Liver (tissue), 9 donors: ENCODE results near the gene PAQR9. TPM values are rescaled to one million over a fixed set of nuclear protein-coding genes. Genes with fewer than 3 reads are reported as not detected.

Experiments used
- DNase-seq: peaks from one replicate; pipeline ENCODE4 v3.0.0-alpha.2; 2017; ENCODE audit warnings: low spot score
- H3K27ac ChIP-seq, 2 donors: one replicate each; pipeline ENCODE4 v1.7.0; 2013; ENCODE audit warnings: inconsistent platforms in 2 of 2, low read length in 2 of 2, control low read depth in 1 of 2, low read depth in 1 of 2, mild to moderate bottlenecking in 1 of 2
- H3K27me3 ChIP-seq, 4 donors: one replicate each; pipeline versions ENCODE4 v1.6.1 to v1.7.0; 2013; ENCODE audit warnings: low read length in 3 of 4, inconsistent platforms in 1 of 4, mild to moderate bottlenecking in 1 of 4, moderate library complexity in 1 of 4; ENCODE audit not compliant: control insufficient read depth in 4 of 4, insufficient read depth in 4 of 4
- H3K36me3 ChIP-seq, 4 donors: one replicate each; pipeline versions ENCODE4 v1.6.1 to v1.7.0; 2013; ENCODE audit warnings: low read length in 3 of 4, mild to moderate bottlenecking in 3 of 4, low read depth in 1 of 4, moderate library complexity in 1 of 4; ENCODE audit not compliant: control insufficient read depth in 4 of 4, insufficient read depth in 3 of 4
- H3K4me1 ChIP-seq, 4 donors: one replicate each; pipeline versions ENCODE4 v1.6.1 to v1.7.0; 2013; ENCODE audit warnings: low read length in 3 of 4, mild to moderate bottlenecking in 3 of 4, moderate library complexity in 1 of 4; ENCODE audit not compliant: control insufficient read depth in 4 of 4, insufficient read depth in 4 of 4
- H3K4me3 ChIP-seq, 3 donors: one replicate each; pipeline versions ENCODE4 v1.6.1 to v1.7.0; 2013; ENCODE audit warnings: low read length in 3 of 3, control low read depth in 1 of 3, low read depth in 1 of 3, mild to moderate bottlenecking in 1 of 3
- H3K9ac ChIP-seq, 2 donors: one replicate each; pipeline ENCODE4 v1.7.0; 2013; ENCODE audit warnings: low read length in 2 of 2, mild to moderate bottlenecking in 2 of 2, moderate library complexity in 2 of 2, control low read depth in 1 of 2, low read depth in 1 of 2
- H3K9me3 ChIP-seq, 4 donors: one replicate each; pipeline versions ENCODE4 v1.6.1 to v1.7.0; 2013; ENCODE audit warnings: low read length in 3 of 4; ENCODE audit not compliant: control insufficient read depth in 4 of 4
- EGR1 ChIP-seq, 2 donors: IDR thresholded peaks; 2 replicates each; pipeline ENCODE4 v1.6.1; 2016 to 2018; ENCODE audit warnings: antibody characterized with exemption in 2 of 2, low read depth in 2 of 2
- FOXA1 ChIP-seq: IDR thresholded peaks from 2 replicates; pipeline ENCODE4 v1.6.1; 2016; ENCODE audit warnings: antibody characterized with exemption
- FOXA2 ChIP-seq: IDR thresholded peaks from 2 replicates; pipeline ENCODE4 v1.6.1; 2016; ENCODE audit warnings: antibody characterized with exemption
- GABPA ChIP-seq, 2 donors: IDR thresholded peaks in 1 of 2; conservative IDR thresholded peaks in 1 of 2; 2 replicates each; pipeline ENCODE4 v1.6.1; 2016; ENCODE audit warnings: antibody characterized with exemption in 2 of 2, mild to moderate bottlenecking in 1 of 2, moderate library complexity in 1 of 2
- HNF4A ChIP-seq, 2 donors: conservative IDR thresholded peaks; 2 replicates each; pipeline ENCODE4 v1.6.1; 2016; ENCODE audit warnings: antibody characterized with exemption in 2 of 2, mild to moderate bottlenecking in 2 of 2
- HNF4G ChIP-seq: IDR thresholded peaks from 2 replicates; pipeline ENCODE4 v1.6.1; 2016; ENCODE audit warnings: antibody characterized with exemption
- JUND ChIP-seq, 2 donors: IDR thresholded peaks; 2 replicates each; pipeline ENCODE4 v1.6.1; 2016; ENCODE audit warnings: antibody characterized with exemption in 2 of 2
- NR2F2 ChIP-seq: IDR thresholded peaks from 2 replicates; pipeline ENCODE4 v1.6.1; 2016; ENCODE audit warnings: antibody characterized with exemption
- RAD21 ChIP-seq, 2 donors: IDR thresholded peaks; 2 replicates each; pipeline ENCODE4 v1.6.1; 2016; ENCODE audit warnings: antibody characterized with exemption in 2 of 2, mild to moderate bottlenecking in 2 of 2
- RXRA ChIP-seq, 2 donors: IDR thresholded peaks; 2 replicates each; pipeline ENCODE4 v1.6.1; 2017 to 2018; ENCODE audit warnings: antibody characterized with exemption in 2 of 2, mild to moderate bottlenecking in 1 of 2
- SP1 ChIP-seq: IDR thresholded peaks from 2 replicates; pipeline ENCODE4 v1.6.1; 2018; ENCODE audit warnings: antibody characterized with exemption, mild to moderate bottlenecking
- TAF1 ChIP-seq: conservative IDR thresholded peaks from 2 replicates; pipeline ENCODE4 v1.6.1; 2016; ENCODE audit warnings: antibody characterized with exemption, mild to moderate bottlenecking
- YY1 ChIP-seq: IDR thresholded peaks from 2 replicates; pipeline ENCODE4 v1.6.1; 2016; ENCODE audit warnings: antibody characterized with exemption, mild to moderate bottlenecking
- WGBS: extraction: QIAGEN DNeasy Blood & Tissue Kit; methylation state at CpG from one replicate; pipeline ENCODE4 v1.1.7; 2013; 5-methylcytosine and 5-hydroxymethylcytosine counted together
- polyA plus RNA-seq, 2 donors: library from polyadenylated mRNA; stranded (reverse) in 1 of 2; unstranded in 1 of 2; fragments of 200-250 nt in 1 of 2; fragments of >200 nt in 1 of 2; fragmentation: Nextera tagmentation in 1 of 2; extraction: Ambion mirVana in 1 of 2; gene quantifications; one replicate each; pipeline versions ENCODE4 v1.2.1 to v1.2.3, GENCODE V29; 2013 to 2015
- total RNA-seq, 2 donors: library from RNA; depleted of rRNA; stranded (reverse); fragments of >200 nt; gene quantifications; one replicate each; pipeline ENCODE4 v1.2.3, GENCODE V29; 2014
- TF ChIP-seq, protein P1 (sequence below): IDR thresholded peaks from 2 replicates; pipeline ENCODE4 v1.6.1; 2016; ENCODE audit warnings: antibody characterized with exemption
- TF ChIP-seq, protein P2 (sequence below): IDR thresholded peaks from 2 replicates; pipeline ENCODE4 v1.6.1; 2016; ENCODE audit warnings: antibody characterized with exemption
- TF ChIP-seq, protein P3 (sequence below): IDR thresholded peaks from 2 replicates; pipeline ENCODE4 v1.6.1; 2016; ENCODE audit warnings: antibody characterized with exemption, mild to moderate bottlenecking
- TF ChIP-seq, protein P4 (sequence below): IDR thresholded peaks from 2 replicates; pipeline ENCODE4 v1.6.1; 2016; ENCODE audit warnings: antibody characterized with exemption
- TF ChIP-seq, protein P5 (sequence below): fragments of 150-350 bp; IDR thresholded peaks from 2 replicates; pipeline ENCODE4 v1.5.1; 2017; ENCODE audit warnings: improper control_type of control experiment, low read depth, low read length; ENCODE audit not compliant: missing input control
- donor health status: healthy.
- donor health status: healthy.
- donor health status: healthy.
- donor health status: healthy.
- donor health status: healthy.

PAQR9 gene
- total and polyA plus RNA-seq, 4 donors: 3.6 to 24.3 (median 12.6) TPM

DNA sequence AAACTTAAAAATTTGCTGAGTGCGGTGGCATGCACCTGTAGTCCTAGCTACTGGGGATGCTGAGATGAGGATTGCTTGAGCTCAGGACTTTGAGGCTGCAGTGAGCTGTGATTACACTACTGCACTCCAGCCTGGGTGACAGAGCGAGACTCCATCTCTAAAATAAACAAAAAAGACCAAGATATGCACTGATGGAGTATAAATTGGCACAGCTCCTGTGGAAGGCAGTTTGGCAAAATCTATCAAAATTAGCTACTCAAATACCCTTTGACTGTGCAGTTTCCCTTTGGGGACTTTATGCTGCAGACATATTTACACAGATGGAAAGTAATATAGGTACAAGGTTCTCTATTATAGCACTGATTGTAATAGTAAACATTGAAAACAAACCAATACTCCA is 19.8 kb upstream of the PAQR9 start:
- Histone ChIP-seq H3K36me3 (no peaks in the 10 kb centered on the region), H3K4me1 (peaks cover 2 to 28% (median 13%) of the 10 kb centered on the region in 4 donors), H3K27me3 (no peaks in the 10 kb centered on the region), H3K27ac (no peak overlapping the region), H3K9me3 (no peaks in the 10 kb centered on the region), H3K4me3 (no peak overlapping the region), H3K9ac (no peak overlapping the region)
- WGBS: 62% methylated on average over 2 of the region's 2 CpGs
- no peak for TF ChIP-seq JUND (IDR thresholded peaks at IDR 0.05)
- TF ChIP-seq, protein P1, sequence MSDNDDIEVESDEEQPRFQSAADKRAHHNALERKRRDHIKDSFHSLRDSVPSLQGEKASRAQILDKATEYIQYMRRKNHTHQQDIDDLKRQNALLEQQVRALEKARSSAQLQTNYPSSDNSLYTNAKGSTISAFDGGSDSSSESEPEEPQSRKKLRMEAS: no peak
- TF ChIP-seq HNF4A (conservative IDR thresholded peaks at IDR 0.05): no peak
- TF ChIP-seq FOXA2: no peak
- TF ChIP-seq, protein P2, sequence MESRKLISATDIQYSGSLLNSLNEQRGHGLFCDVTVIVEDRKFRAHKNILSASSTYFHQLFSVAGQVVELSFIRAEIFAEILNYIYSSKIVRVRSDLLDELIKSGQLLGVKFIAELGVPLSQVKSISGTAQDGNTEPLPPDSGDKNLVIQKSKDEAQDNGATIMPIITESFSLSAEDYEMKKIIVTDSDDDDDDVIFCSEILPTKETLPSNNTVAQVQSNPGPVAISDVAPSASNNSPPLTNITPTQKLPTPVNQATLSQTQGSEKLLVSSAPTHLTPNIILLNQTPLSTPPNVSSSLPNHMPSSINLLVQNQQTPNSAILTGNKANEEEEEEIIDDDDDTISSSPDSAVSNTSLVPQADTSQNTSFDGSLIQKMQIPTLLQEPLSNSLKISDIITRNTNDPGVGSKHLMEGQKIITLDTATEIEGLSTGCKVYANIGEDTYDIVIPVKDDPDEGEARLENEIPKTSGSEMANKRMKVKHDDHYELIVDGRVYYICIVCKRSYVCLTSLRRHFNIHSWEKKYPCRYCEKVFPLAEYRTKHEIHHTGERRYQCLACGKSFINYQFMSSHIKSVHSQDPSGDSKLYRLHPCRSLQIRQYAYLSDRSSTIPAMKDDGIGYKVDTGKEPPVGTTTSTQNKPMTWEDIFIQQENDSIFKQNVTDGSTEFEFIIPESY: no peak
- TF ChIP-seq, protein P3, sequence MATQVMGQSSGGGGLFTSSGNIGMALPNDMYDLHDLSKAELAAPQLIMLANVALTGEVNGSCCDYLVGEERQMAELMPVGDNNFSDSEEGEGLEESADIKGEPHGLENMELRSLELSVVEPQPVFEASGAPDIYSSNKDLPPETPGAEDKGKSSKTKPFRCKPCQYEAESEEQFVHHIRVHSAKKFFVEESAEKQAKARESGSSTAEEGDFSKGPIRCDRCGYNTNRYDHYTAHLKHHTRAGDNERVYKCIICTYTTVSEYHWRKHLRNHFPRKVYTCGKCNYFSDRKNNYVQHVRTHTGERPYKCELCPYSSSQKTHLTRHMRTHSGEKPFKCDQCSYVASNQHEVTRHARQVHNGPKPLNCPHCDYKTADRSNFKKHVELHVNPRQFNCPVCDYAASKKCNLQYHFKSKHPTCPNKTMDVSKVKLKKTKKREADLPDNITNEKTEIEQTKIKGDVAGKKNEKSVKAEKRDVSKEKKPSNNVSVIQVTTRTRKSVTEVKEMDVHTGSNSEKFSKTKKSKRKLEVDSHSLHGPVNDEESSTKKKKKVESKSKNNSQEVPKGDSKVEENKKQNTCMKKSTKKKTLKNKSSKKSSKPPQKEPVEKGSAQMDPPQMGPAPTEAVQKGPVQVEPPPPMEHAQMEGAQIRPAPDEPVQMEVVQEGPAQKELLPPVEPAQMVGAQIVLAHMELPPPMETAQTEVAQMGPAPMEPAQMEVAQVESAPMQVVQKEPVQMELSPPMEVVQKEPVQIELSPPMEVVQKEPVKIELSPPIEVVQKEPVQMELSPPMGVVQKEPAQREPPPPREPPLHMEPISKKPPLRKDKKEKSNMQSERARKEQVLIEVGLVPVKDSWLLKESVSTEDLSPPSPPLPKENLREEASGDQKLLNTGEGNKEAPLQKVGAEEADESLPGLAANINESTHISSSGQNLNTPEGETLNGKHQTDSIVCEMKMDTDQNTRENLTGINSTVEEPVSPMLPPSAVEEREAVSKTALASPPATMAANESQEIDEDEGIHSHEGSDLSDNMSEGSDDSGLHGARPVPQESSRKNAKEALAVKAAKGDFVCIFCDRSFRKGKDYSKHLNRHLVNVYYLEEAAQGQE: no peak
- no peak for TF ChIP-seq TAF1
- no peak for TF ChIP-seq YY1
- TF ChIP-seq, protein P4, sequence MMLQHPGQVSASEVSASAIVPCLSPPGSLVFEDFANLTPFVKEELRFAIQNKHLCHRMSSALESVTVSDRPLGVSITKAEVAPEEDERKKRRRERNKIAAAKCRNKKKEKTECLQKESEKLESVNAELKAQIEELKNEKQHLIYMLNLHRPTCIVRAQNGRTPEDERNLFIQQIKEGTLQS: no peak
- TF ChIP-seq HNF4G: no peak
- TF ChIP-seq FOXA1: no peak
- no peak for TF ChIP-seq RXRA (IDR thresholded peaks at IDR 0.05)
- TF ChIP-seq RAD21 (IDR thresholded peaks at IDR 0.05): no peak
- TF ChIP-seq, protein P5, sequence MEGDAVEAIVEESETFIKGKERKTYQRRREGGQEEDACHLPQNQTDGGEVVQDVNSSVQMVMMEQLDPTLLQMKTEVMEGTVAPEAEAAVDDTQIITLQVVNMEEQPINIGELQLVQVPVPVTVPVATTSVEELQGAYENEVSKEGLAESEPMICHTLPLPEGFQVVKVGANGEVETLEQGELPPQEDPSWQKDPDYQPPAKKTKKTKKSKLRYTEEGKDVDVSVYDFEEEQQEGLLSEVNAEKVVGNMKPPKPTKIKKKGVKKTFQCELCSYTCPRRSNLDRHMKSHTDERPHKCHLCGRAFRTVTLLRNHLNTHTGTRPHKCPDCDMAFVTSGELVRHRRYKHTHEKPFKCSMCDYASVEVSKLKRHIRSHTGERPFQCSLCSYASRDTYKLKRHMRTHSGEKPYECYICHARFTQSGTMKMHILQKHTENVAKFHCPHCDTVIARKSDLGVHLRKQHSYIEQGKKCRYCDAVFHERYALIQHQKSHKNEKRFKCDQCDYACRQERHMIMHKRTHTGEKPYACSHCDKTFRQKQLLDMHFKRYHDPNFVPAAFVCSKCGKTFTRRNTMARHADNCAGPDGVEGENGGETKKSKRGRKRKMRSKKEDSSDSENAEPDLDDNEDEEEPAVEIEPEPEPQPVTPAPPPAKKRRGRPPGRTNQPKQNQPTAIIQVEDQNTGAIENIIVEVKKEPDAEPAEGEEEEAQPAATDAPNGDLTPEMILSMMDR: no peak
- TF ChIP-seq NR2F2: no peak
- TF ChIP-seq SP1: no peak
- no peak for TF ChIP-seq EGR1 (IDR thresholded peaks at IDR 0.05; ENCODE audit: low read depth in 2 of 2)
- TF ChIP-seq GABPA (IDR thresholded peaks at IDR 0.05 in 1 of 2, conservative IDR thresholded peaks at IDR 0.05 in 1 of 2): no peak
- no peak for DNase-seq
